ENCODE measurements around the gene ZMYND19. TPM values are rescaled to one million over a fixed set of nuclear protein-coding genes. Genes with fewer than 3 reads are reported as not detected.
"Not testable (repeated sequence)": the region's sequence is repeated elsewhere in the genome, so short reads cannot be mapped to it uniquely, and the experiment has no call there.

ZMYND19 gene
- total and polyA plus RNA-seq, 2 of the 4 experiments (the other 2 are of a cell fraction), result 14.3 to 21.4 TPM

- no peak overlapping the region for H3K4ac ChIP-seq (ENCODE audit: low read depth, low read length)
- H2BK120ac ChIP-seq (ENCODE audit: low read depth, low read length), result no peak overlapping the region
- H2BK15ac ChIP-seq (ENCODE audit: low read depth, low read length), result no peak overlapping the region
- no peak overlapping the region for H3K56ac ChIP-seq (ENCODE audit: extremely low read depth, insufficient read depth, low read length)
- DNase-seq, result no peak
- H2AK9ac ChIP-seq (replicated peaks; ENCODE audit: low read depth, low read length, poor library complexity), result no peak overlapping the region
- H4K91ac ChIP-seq (ENCODE audit: insufficient read depth, low read depth, low read length), result no peak overlapping the region
- peaks cover 4% of the 10 kb centered on the region; the same call in 1 of the 2 replicates for H4K20me1 ChIP-seq (ENCODE audit: insufficient read depth, low read length)
- CTCF ChIA-PET, result no interaction called here
- no peak overlapping the region for H3K4me3 ChIP-seq (ENCODE audit: insufficient read depth, low read depth, low read length)
- in situ Hi-C loops (cut with MboI; ENCODE audit: low sequenced_read_pairs), result no loop called here
- dilution Hi-C loops (cut with HindIII; ENCODE audit: low sequenced_read_pairs, unreplicated experiment), result no loop called here
- H3K9me3 ChIP-seq (ENCODE audit: control insufficient read depth, insufficient read depth, low read length), result no peaks in the 10 kb centered on the region
- H3K27me3 ChIP-seq (ENCODE audit: control insufficient read depth, insufficient read depth, low read length), result no peaks in the 10 kb centered on the region
- peaks cover 33% of the 10 kb centered on the region for H3K36me3 ChIP-seq (ENCODE audit: control insufficient read depth, insufficient read depth, low read length)
- peaks cover 31 to 42% of the 10 kb centered on the region in 2 experiments for H3K79me1 ChIP-seq (ENCODE audit: low read depth in 1 of 2, low read length in 2 of 2)
- no peak overlapping the region for H2AK5ac ChIP-seq (ENCODE audit: low read depth, low read length)
- 89 to 100% methylated on average over 2 to 4 of the region's 5 CpGs for WGBS, 2 experiments (ENCODE audit: extremely low coverage in 2 of 2, insufficient read length in 1 of 2)
- H2AFZ ChIP-seq (replicated peaks; ENCODE audit: low read length, poor library complexity), result no peak overlapping the region
- POLR2A ChIA-PET (ENCODE audit: unreplicated experiment), result no interaction called here
- H2BK5ac ChIP-seq (ENCODE audit: low read depth, low read length, poor library complexity, severe bottlenecking), result peak overlapping the region; percentile 54
- no peak overlapping the region for H4K8ac ChIP-seq (ENCODE audit: low read depth in 2 of 2, low read length in 2 of 2)
- H4K5ac ChIP-seq (ENCODE audit: low read depth, low read length), result no peak overlapping the region
- peaks cover 7% of the 10 kb centered on the region for H3K9me1 ChIP-seq (ENCODE audit: insufficient read depth, low read length)
- no peak overlapping the region for H3K27ac ChIP-seq (ENCODE audit: insufficient read depth, low read length)
- no peak overlapping the region for H3K9ac ChIP-seq (ENCODE audit: low read depth, low read length)
- intact Hi-C loops (cut with micrococcal nuclease), result no loop called here
- no peak overlapping the region for H3K4me2 ChIP-seq (ENCODE audit: low read depth, low read length)
- no peak overlapping the region for H2BK20ac ChIP-seq (ENCODE audit: low read depth, low read length)
- H3K18ac ChIP-seq (ENCODE audit: low read depth, low read length), result no peak overlapping the region
- ATAC-seq (ENCODE audit: low read depth), result no peak
- H3K14ac ChIP-seq (replicated peaks; ENCODE audit: low read depth, low read length), result no peak overlapping the region
- TF ChIP-seq SMC3 (IDR thresholded peaks at IDR 0.05; ENCODE audit: low read depth, low read length), result no peak
- TF ChIP-seq MAZ (IDR thresholded peaks at IDR 0.05; ENCODE audit: borderline replicate concordance, low read depth, low read length), result no peak
- TF ChIP-seq RAD21 (IDR thresholded peaks at IDR 0.05; ENCODE audit: low read length), result no peak
- TF ChIP-seq CHD1 (IDR thresholded peaks at IDR 0.05; ENCODE audit: low read depth, low read length), result no peak
- TF ChIP-seq FOS (IDR thresholded peaks at IDR 0.05; ENCODE audit: low read depth, low read length), result no peak
- TF ChIP-seq, protein P1, sequence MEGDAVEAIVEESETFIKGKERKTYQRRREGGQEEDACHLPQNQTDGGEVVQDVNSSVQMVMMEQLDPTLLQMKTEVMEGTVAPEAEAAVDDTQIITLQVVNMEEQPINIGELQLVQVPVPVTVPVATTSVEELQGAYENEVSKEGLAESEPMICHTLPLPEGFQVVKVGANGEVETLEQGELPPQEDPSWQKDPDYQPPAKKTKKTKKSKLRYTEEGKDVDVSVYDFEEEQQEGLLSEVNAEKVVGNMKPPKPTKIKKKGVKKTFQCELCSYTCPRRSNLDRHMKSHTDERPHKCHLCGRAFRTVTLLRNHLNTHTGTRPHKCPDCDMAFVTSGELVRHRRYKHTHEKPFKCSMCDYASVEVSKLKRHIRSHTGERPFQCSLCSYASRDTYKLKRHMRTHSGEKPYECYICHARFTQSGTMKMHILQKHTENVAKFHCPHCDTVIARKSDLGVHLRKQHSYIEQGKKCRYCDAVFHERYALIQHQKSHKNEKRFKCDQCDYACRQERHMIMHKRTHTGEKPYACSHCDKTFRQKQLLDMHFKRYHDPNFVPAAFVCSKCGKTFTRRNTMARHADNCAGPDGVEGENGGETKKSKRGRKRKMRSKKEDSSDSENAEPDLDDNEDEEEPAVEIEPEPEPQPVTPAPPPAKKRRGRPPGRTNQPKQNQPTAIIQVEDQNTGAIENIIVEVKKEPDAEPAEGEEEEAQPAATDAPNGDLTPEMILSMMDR (conservative IDR thresholded peaks at IDR 0.05; ENCODE audit: low read depth, low read length), result no peak
- BruUV-seq (replicated peaks), result no TSS peak
- no peak overlapping the region for H3K23ac ChIP-seq (ENCODE audit: low read depth, low read length)
- no peaks in the 10 kb centered on the region for H3K4me1 ChIP-seq (ENCODE audit: control insufficient read depth, insufficient read depth, low read length)
Observed at GRCh38 chr9:137569609-137570203, 20.6 kb downstream of the ZMYND19 start.

- H3K56ac ChIP-seq (ENCODE audit: extremely low read depth, insufficient read depth, low read length); intact Hi-C loops (cut with micrococcal nuclease); H3K9me1 ChIP-seq (ENCODE audit: insufficient read depth, low read length); H2AK9ac ChIP-seq (replicated peaks; ENCODE audit: low read depth, low read length, poor library complexity); H3K4me1 ChIP-seq (ENCODE audit: control insufficient read depth, insufficient read depth, low read length); CTCF ChIA-PET; BruUV-seq (replicated peaks); H3K23ac ChIP-seq (ENCODE audit: low read depth, low read length); H3K27me3 ChIP-seq (ENCODE audit: control insufficient read depth, insufficient read depth, low read length); H4K91ac ChIP-seq (ENCODE audit: insufficient read depth, low read depth, low read length); H3K9me3 ChIP-seq (ENCODE audit: control insufficient read depth, insufficient read depth, low read length); H3K18ac ChIP-seq (ENCODE audit: low read depth, low read length); H3K27ac ChIP-seq (ENCODE audit: insufficient read depth, low read length); H3K4me3 ChIP-seq (ENCODE audit: insufficient read depth, low read depth, low read length); POLR2A ChIA-PET (ENCODE audit: unreplicated experiment); H3K4me2 ChIP-seq (ENCODE audit: low read depth, low read length); H4K8ac ChIP-seq (ENCODE audit: low read depth in 2 of 2, low read length in 2 of 2); H2BK15ac ChIP-seq (ENCODE audit: low read depth, low read length); H4K20me1 ChIP-seq (ENCODE audit: insufficient read depth, low read length); H2AFZ ChIP-seq (replicated peaks; ENCODE audit: low read length, poor library complexity); in situ Hi-C loops (cut with MboI; ENCODE audit: low sequenced_read_pairs); H2BK120ac ChIP-seq (ENCODE audit: low read depth, low read length); H2BK20ac ChIP-seq (ENCODE audit: low read depth, low read length); H4K5ac ChIP-seq (ENCODE audit: low read depth, low read length); H2AK5ac ChIP-seq (ENCODE audit: low read depth, low read length); dilution Hi-C loops (cut with HindIII; ENCODE audit: low sequenced_read_pairs, unreplicated experiment); H2BK5ac ChIP-seq (ENCODE audit: low read depth, low read length, poor library complexity, severe bottlenecking); H3K4ac ChIP-seq (ENCODE audit: low read depth, low read length); H3K9ac ChIP-seq (ENCODE audit: low read depth, low read length); DNase-seq; ATAC-seq (ENCODE audit: low read depth); H3K14ac ChIP-seq (replicated peaks; ENCODE audit: low read depth, low read length): not testable (repeated sequence)
- Histone ChIP-seq H3K79me1 (ENCODE audit: low read depth in 1 of 2, low read length in 2 of 2) (peaks cover 26 to 33% of the 10 kb centered on the region in 2 experiments), H3K36me3 (ENCODE audit: control insufficient read depth, insufficient read depth, low read length) (peaks cover 36% of the 10 kb centered on the region)
- WGBS, 2 experiments (ENCODE audit: extremely low coverage in 2 of 2, insufficient read length in 1 of 2), result 90% methylated on average over 2 of the region's 5 CpGs; no CpG with 5 or more reads in 1 of the 2 experiments
Observed at GRCh38 chr9:137568445-137568844, 21.9 kb downstream of the ZMYND19 start.
